ENCODE measurements around the gene WWOX.
"Not testable (repeated sequence)": the region's sequence is repeated elsewhere in the genome, so short reads cannot be mapped to it uniquely, and the experiment has no call there.

WWOX gene

GRCh38 chr16:79212114-79212791 lies 1112.8 kb downstream of the WWOX start:
- no peak for DNase-seq (ENCODE audit: low read depth)

DNA sequence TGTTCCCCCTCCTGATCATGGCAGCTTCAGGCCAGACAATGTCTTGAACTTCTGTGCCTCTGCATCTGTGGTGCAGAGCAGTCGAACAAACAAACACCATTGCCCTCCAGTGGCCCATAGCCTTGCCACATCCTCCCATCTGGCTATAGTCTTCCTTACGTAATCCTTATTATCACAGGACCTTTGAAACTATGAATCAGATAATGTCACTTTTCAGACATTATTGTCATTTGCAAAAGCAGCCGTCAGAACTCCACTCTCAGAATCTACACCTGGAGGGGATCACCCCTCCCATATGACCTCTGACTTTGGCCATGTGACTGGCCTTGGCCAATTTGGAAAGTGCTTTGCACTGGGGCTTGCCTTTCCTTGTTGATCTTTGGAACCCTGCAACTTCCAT lies 1113.8 kb downstream of the WWOX start:
- no peak for DNase-seq (ENCODE audit: low read depth)

- DNase-seq (ENCODE audit: low read depth): no peak
Measured at GRCh38 chr16:79215289-79215688, 1115.8 kb downstream of the WWOX start.

GRCh38 chr16:79217375-79218011 lies 1118.0 kb downstream of the WWOX start:
- no peak for DNase-seq (ENCODE audit: low read depth)

GRCh38 chr16:79218351-79218750 lies 1118.9 kb downstream of the WWOX start:
- no peak for DNase-seq (ENCODE audit: low read depth)

DNA sequence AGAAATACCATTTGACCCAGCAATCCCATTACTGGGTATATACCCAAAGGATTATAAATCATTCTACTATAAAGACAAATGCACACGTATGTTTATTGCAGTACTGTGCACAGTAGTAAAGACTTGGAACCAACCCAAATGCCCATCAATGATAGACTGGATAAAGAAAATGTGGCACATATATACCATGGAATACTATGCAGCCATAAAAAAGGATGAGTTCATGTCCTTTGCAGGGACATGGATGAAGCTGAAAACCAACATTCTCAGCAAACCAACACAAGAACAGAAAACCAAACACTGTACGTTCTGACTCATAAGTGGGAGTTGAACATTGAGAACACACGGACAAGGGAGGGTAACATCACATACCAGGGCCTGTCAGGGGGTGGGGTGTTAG lies 1126.5 kb downstream of the WWOX start:
- not testable (repeated sequence) for DNase-seq (ENCODE audit: low read depth)

GRCh38 chr16:79229361-79229760 lies 1129.9 kb downstream of the WWOX start:
- DNase-seq (ENCODE audit: low read depth): no peak

DNA sequence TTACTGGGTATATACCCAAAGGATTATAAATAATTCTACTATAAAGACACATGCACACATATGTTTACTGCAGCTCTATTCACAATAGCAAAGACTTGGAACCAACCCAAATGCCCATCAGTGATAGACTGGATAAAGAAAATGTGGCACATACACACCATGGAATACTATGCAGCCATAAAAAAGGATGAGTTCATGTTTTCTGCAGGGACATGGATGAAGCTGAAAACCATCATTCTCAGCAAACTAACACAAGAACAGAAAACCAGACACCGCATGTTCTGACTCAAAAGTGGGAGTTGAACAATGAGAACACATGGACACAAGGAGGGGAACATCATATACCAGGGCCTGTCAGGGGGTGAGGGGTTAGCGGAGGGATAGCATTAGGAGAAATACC lies 1146.2 kb downstream of the WWOX start:
- not testable (repeated sequence) for DNase-seq (ENCODE audit: low read depth)

DNA sequence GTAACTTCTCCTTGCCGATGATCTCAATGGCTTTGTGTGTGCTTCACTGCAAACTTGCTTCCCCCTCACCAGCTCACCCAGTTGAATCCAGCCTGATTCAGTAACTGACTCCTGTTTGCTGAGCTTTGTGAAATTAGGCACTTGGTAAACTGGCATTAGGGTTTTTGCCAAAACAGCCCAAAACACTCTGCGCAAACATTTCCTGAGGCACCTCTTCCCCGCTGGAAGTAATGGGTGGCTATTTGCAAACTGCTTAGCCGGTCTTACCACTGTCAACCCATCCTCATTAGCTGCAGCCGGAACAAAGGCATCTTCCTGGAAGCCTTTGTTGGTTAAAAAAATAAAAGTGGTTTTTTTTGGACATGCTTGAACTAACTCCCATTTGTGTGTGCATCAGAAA lies 1147.9 kb downstream of the WWOX start:
- no peak for DNase-seq (ENCODE audit: low read depth)

DNA sequence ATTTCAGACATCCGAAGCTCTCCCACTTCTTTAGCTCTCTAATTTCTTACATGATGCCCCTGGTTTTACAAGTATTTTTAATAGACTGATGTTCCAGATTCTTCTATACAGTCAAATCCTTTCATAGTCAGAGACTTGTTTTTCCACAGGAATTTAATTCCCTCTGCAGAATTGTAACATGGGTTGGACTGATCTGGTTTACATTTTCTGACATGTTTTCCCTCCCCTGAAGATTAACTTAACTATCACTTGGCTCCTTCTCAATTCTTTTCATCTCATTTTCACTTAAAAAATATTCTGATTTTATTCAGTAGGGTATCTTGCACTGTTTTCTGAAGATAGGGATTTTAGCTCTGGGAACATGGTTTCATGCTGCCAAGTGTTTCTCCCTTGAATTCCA lies 1148.9 kb downstream of the WWOX start:
- DNase-seq (ENCODE audit: low read depth): no peak

DNA sequence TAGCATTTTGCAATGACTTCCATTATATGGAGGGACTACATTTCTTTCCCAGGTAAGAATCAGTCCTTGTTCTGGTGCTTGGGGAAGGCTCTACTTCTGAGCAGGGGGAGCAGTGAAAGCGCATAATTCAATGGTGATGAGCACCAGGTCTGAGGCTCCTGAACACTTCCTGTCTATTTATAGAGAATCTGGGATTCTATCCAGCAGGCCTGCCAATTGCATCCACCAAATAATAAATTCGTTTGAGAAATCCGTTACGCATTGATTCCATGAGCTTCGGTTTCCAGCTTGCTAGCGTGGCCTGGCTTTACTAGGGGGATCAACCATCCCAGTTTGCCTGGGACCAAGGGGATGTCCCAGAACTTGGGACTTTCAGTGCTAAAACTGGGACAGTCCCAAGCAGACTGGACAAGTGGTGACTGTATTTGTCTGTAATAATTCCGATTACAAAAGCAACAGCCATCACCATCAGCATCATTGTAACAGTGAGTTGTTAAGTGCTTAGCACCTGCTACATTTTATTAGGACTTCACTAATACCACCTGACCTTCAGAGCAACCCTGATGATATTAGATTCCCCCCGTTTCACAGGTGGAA lies 1151.1 kb downstream of the WWOX start:
- DNase-seq (ENCODE audit: low read depth): no peak

- no peak for DNase-seq (ENCODE audit: low read depth)
Measured at GRCh38 chr16:79253100-79253631, 1153.7 kb downstream of the WWOX start.

DNA sequence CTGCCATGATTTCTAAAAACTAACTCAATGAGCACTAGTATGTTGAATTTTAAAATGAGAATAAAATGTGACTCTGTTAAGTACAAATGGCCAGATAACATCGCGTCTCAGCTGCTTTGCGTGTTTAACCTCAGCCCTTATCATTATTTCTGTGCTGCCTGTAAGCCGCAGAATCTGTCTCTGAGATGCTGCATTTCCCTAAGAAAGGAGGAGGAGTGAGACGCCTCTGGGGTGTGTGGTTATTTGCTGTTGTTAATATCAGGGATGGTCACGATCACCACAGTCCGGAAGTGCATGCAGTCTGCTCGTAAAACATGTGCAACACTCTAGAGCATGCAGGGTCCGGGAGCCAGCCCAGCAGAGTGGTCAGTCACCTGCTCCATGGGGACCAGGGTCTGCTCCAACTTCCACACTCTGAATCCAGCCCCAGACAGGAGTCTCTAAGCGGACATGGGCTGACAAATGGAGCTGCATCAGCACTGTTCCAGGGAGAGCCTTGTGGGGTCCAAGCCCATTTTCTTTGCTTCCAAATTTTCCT lies 1158.6 kb downstream of the WWOX start:
- no peak for DNase-seq (ENCODE audit: low read depth)

- DNase-seq (ENCODE audit: low read depth): not testable (repeated sequence)
Measured at GRCh38 chr16:79260890-79261289, 1161.4 kb downstream of the WWOX start.

DNA sequence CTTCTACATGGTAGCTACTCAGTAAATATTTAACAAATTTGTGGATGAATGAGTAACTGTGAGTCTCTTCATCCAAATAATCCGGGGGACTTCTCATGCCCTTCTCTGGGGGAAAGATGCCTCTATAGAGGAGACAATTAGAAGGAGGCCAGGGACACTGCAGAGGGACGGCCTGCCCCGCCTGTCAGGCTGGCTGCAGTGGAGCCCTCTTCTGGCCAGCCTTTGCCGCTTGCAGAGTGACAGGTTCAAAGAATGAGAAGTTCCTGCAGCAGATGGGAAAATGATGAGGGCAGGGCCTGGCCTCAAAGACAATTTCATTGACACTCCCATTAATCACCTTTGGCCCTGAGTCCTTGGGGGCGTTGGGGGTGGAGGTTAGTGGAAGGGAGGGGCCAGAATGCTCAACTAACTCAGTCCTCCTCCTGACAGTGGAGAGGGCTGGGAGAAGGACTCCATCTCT lies 1162.1 kb downstream of the WWOX start:
- DNase-seq (ENCODE audit: low read depth): no peak

GRCh38 chr16:79261944-79262552 lies 1162.6 kb downstream of the WWOX start:
- DNase-seq (ENCODE audit: low read depth): no peak

Measured in stimulated activated CD8-positive, alpha-beta memory T cell treated with anti-CD3 and anti-CD28 coated beads, Interleukin-7, amount 100 ng/mL, for 24 hours (primary cell).